RKO (cell line): ENCODE results near the gene VAT1L.

Experiments used
- DNase-seq: peaks from one replicate; pipeline ENCODE4 v3.0.0-alpha.2; 2016; ENCODE audit warnings: low spot score

Gene VAT1L

DNA sequence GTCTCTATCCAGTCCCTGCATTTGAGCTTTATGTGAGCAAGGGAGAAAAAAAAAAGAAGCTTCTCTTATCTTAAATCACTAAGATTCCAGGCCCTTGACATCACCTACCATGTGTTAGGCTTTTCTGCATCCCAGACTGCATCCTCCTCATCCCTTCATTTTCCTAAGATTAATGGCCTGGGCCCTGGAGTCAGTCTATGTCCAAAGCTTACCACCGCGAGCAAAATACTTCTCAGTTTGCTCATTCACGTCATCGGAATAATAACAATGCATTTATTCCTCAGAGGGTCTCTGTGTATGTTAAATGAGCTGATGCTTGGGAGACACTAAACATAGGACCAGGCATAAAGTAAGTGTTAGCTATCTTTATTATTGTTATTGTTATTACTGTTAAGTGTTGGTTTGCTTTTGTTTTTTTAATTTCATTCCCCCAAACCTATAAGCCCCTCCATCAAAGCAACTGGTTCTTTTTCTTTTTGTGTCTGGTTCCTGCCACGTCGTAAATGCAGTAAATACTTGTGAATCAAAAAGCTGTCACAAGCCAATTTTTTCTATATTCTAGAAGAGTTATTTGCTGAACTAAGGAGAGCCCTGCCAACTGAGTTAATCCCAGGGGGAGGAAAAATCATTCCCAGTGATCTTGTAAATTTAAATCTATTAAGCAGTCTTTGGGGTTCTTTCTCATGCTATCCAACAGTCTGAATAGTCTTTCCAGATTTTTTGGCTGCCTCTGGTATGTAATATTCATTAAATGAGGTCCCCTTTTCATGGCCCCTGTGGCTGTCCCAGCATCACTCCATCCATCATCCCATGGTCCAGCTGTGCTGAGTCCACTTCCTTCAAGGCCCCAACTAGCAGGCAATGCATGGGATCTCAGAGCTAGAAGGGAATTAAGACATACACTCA is 46.5 kb downstream of the VAT1L start:
- no peak for DNase-seq

DNA sequence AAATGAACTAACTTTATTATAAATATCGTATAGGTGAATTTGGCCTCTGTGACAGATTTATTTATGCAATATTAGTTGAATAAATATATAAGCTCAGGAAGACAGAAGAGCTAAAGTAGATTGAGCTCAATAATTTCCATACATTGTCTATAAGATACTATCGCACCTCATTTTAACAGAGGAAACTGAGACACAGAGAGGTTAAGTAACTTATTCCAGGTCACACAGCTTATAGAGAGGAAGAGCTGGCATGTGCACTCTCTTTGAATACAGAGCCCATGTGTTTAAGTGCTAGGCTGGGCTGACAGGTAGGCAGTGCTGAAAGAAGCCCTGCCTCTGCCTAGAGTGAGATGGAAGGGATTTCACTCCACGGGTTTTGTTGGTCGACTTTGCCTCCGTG is 48.4 kb downstream of the VAT1L start:
- no peak for DNase-seq

DNA sequence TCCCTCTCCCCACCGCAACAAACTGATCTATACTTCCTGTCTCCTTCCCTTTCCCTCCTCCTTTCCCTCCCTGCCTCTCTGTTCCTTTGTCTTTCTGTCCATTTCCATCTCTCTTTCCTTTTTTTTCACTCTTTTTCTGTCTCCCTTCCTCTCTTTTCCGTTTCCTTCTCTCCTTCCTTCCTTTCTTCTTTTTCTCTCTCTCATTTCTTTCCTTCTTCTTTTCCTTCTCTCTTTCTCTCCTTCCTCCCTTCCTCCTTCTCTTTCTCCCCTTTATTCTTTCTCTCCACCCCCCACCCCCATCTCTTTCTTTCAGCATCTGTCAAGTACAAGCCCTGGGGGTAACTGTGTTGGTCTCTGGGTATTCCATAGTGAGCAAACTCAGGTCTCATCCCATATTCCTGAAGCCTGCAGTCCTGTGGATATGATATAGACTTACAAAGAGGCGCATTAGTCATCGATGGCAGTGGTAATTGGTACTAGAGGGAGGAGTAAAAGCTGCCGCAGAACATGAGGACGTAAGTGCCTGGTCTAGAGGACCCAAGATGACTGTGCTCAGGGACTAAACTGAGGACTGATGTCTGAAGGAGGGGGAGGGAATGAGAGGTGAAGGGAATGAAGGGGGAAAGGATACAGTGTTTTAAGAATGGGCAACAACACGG is 50.4 kb downstream of the VAT1L start:
- DNase-seq, result no peak

DNA sequence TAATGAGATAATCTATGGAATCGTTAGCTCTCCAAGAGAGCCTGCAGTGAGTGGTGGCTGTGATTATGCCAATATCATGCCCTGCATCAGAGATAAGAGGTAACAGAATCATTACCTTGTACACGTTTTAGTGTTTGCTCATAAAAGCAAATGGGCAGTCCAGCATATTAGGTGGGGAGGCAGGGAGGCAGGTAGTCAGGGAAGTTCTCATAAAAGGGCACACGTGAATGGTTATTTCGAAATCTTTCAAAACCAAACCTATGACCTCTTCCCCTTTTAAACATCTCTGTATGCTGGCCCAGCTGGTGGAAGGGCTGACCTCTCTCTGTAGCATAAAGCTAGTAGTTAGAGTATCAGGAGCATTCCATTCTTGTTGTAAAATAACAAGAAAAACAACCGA is 51.7 kb downstream of the VAT1L start:
- DNase-seq, result no peak

DNA sequence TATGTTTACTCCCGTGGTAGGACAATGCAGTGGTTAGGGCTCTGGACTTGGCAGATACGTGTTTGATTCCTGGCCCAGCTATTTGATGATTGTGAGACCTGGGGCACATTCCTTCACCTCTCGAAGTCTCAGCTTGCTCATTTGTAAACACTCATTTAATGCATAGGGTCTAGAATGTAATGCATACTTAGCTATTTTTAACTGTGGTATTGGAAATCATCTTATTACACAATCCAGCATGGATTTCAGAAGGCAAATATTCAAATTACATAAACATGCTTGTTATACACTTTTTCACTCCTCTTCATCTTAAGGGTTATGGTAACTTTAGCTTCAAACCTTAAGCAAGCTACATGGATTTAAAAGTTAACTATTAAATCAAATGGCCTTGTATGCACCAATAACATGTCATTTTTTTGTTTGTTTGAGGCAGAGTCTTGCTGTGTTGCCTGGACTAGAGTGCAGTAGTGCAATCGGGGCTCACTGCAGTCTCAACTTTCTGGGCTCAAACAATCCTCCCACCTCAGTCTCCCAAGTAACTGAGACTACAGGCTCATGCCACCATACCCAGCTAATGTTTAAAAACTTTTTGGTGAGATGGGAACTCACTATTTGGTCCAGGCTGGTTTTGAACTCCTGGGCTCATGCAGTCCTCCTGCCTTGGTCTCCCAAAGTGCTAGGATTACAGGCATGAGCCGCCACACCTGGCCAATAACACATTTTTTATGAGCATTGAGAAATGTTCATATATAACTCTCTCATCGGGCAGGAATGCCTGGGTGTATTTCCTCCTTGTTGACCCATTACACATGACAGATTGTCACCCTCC is 52.5 kb downstream of the VAT1L start:
- no peak for DNase-seq

DNA sequence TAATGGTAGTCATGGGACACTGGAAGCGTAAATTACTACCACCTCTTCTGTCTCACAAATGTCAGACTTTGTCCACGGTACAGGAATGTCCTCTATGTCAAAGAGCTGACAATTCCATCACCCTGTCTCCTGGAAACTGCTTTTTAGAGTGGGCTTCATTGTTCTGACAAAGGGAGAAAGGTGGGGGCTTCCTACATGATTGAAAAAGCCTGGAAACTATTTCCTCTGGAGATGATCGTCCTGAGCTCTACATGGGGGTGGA is 53.1 kb downstream of the VAT1L start:
- no peak for DNase-seq

DNA sequence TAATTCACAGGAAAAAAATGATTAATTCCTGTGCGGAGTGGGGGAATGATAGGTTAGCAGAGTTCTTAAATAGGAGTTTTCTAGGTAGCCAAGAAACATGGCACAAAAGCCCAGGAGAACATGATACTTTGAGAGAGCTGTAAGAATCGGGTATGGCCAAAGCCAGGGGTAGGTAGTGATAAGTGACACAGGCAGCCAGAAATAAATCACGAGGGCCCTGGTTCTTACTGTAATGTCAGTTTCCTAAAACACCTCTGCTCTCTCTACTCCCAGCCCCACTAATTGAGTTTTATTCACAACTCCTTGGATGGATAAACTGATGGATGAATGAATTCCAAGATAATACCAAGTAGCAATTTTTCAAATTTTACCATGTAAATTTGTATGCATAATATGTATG is 54.1 kb downstream of the VAT1L start:
- no peak for DNase-seq

DNA sequence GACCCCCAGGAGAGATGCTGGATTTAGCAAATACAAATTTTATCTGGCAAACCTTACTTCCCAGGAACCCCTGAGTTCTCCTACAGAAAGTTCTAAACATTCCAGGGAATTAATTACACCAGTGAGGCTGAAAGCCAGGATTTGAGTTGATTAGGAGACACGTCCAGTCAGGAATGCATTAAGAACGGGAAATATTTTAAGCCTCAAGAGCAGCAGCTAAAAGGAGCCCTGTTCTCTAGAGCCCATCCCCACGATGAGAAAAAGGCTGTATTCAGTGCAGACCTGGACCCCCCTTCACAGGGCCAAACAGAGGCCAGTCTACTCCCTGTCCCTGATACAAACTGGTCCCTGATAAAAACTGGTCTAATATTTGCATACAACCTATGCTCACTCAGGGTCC is 55.0 kb downstream of the VAT1L start:
- DNase-seq, result no peak

DNA sequence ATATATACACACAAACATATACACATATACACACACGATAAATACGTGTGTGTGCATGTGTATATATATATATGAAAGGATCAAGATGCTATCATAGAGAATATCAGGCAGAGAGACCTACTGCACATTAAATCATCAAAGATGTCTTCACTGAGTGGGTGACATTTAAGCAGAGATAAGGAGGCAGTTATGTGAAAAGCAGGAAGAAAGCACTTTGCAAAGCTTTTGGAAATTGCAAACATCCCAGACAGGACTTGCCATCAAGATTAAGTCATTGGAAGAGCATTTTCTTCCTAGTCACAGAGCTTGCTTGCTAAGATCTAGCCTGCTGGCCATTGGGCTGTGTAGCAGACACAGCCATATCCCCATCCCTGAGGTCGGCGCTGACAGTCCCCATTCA is 56.4 kb downstream of the VAT1L start:
- DNase-seq, result no peak

DNA sequence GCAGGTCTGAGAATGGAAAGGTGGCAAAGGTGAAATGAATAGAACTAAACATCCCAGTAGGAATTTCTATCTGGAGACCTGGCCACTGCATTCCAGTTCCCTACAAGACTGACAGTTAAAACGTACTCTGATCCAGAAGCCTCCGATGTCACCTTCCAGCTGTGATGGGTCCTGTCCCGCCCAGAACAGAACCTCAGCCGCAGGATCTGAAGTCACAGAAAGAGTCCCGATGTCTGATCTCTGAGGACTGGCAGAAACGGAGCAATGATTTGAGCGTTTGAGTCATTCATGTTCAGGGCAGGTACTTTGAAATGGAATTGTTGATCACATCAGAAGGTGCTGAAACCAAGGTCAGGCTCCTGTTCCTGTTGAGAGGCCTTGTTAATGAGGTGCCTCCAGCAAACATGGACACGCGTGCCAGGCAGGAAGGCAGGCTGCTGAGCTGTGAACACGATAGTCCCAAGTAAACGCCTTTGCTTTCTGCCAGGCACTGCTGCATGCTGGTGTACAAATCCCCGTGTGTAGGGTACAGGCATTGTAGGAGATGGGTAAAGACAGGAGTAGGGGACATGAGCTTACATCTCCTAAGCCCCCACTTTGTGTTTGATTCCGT is 61.4 kb downstream of the VAT1L start:
- DNase-seq, result no peak

DNA sequence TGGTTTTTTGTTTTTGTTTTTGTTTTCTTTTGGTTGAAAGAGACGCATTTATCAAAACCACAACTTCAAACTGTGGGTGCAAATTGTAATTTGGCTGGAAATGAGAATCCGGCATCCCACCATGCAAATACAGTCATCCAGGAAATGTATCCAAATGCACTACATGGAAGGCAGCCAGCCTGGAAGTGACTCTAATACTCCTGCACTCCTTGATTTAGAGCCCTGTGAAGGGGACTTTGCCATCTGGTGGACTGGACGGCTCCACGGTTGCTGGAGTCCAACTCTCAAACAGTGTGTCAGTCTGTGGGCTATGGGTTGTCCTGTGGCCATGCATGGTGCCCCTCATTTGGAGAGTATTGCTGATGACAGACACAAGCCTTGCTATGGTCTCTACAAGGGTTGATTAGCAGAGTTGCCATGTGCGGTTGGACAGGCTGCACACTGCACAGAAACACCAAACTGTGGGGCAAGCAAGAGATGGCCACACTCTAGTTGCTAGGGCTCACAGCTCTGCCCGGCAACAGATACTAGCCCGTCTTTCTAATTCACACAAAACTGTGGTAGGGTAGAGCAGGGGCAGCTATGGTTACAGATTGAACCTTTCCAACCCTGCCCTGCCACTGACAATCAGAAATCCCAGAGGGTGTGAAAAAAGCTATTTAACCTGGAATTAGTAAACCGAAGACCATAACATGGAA is 62.4 kb downstream of the VAT1L start:
- DNase-seq, result no peak

DNA sequence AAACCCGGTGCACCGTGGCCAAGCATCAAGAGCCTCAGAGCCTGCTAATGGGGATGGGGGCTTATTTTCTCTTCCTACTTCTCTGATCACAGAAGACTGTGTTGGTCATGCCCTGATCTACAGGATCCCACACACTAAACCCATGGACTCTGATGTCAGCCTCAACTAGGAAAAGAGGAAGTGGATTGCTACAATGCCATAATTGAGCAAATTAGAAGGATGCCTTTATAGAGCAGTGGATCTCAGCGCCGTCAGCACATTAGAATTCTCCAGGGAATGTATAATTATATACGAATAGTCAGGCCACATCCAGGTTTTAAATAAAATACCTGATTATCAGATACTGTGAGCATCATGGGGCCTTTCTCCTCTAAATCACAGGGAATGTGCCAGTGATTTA is 64.8 kb downstream of the VAT1L start:
- no peak for DNase-seq

DNA sequence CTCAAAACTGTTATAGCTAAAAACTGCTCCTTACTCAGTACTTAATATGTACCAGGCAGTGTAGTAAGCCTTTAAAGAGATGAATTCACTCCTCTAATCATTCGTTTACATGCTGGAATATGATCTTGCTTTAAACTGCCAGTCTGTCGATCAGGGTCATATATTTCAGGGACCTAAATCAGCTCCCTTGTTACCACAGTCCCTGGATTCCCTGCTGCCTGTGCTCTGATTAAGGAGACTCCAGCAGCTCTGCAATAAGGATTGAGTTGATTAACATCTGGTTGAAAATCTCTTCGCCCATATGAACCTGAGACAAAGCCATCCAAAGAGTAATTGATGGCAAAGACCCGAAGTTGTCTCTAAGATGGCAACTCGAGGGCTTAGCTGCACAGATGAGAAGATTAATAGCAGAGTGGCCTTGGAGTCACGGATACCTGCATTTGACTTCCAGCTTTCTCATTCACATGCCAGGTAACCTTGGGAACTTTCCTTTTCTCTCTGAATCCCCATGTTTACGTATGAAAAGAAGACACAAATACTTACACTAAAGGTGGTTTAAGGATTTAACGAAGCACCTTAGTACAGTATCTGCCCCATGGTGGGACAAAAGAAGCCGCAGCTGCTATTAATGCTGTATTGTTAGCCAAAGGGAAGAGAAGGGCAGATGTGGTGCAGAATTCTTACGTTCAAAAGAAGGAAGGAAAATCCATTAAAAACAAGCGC is 68.2 kb downstream of the VAT1L start:
- no peak for DNase-seq

DNA sequence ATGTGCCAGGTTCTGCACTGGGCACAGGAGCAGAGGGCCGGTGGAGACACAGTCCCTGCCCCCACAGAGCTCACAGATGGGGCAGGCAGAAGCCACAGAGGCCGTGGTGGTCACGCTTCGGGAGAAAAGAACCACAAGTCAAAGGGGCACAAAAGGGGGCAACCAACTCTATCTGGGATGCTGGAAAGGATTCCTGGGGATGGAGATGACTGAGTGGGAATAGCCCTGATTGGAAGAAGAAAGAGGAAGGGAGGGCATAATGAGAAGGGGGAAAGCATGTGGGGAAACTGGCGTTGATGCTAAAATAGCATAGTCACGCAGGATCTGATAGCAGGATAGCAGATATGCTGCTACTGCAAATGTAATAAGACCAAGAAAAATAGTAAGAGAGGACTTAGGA is 69.7 kb downstream of the VAT1L start:
- no peak for DNase-seq

DNA sequence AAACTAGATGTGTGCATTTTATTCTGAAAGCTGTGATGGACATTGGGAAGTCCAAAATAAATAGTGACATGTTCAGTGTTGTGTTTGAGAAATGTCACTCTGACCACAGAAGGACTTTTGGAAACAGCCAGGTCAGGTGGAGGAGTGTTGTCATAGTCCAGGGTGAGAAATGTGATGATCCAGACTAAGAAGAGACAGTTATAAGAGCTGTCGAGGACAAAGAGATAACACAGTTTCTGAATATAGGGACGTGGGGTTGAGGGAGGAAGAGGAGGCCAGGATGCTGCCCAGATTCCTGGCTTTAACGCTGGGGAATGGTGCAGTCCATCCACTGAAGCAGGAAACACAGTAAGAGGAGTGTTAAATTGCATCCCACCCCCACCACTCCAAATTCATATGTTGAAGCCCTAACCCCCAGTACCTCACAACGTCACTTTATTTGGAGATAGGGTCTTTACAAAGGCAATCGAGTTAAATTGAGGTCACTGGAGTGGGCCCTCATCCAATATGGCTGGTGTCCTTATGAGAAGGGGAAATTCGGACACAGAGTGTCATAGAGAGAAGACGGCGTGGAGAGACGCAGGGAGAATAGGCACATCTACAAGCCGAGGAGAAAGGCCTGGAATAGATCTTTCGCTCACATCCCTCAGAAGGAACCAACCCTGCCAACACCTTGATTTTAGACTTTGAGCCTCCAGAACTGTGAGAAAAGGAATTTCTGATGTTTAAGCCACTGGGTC is 71.3 kb downstream of the VAT1L start:
- no peak for DNase-seq

DNA sequence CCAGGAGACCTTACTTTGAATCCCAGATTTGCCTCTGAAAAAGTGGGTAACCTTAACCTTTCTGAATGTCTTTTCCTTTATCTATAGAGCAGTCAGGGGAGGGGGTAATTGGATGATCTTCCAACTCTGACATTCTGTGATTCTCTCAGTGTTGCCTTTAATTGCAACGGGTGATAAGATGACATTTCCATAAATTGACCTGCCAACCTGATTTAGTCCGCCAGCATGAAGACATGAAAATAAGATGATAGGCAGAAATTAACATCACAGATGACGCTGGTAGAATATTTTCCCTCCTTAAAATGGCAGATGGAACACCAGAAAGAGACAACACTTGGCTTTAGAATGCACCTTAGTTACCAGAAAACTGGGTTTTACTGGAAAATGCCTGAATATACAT is 72.6 kb downstream of the VAT1L start:
- no peak for DNase-seq

DNA sequence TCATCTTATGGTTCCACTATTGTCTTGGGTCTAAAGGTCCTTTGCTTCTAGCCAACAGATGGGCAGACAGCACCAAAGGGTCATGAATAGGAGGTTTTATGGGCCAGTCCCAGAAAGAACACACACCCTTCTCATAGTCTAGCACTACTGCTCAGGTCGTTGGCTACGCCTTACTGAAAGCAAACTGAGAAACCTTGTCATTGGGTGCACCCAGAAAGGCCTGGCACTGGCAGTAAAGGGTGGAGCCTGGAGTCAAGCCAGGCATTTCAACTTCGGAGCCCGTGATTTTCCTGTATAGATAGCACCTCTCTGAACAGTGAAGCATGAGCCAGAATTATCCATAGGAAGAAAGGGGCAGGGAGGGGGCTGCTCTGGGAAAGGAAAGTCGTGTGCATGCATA is 74.9 kb downstream of the VAT1L start:
- no peak for DNase-seq

DNA sequence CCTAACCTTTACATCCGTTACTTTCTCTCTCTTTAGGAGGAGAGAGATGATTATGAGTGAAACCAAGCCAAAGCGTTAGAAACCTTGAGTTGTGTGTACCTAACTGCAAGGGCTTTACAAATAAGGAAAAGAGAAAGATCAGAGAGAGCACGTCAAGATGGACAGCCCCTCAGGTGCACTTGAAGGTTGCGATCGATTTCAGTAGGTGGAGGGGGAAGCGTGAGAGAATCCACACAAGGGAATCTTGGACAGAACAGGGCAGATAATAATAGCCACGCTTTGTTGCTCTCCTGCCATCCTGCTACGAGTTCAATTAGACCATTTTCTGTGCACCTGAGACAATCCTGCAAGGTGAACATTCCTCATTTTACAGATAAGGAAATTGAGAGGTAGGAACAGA is 78.4 kb downstream of the VAT1L start:
- DNase-seq, result no peak

DNA sequence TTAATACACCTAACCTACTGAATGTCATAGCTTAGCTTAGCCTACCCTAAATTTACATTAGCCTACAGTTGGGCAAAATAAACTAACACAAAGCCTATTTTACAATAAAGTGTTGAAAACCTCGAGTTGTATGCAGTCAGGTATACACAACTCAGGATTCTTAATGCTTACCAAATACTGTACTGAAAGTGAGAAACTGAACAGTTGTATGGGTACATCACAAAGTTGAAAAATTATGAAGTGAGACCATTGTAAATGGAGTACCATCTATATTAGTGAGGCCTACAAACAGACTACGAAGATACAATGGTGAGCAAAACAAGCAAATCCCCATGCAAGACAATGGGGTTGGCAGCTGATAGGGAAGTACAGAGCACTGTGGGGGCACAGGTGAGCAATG is 79.7 kb downstream of the VAT1L start:
- DNase-seq, result no peak

DNA sequence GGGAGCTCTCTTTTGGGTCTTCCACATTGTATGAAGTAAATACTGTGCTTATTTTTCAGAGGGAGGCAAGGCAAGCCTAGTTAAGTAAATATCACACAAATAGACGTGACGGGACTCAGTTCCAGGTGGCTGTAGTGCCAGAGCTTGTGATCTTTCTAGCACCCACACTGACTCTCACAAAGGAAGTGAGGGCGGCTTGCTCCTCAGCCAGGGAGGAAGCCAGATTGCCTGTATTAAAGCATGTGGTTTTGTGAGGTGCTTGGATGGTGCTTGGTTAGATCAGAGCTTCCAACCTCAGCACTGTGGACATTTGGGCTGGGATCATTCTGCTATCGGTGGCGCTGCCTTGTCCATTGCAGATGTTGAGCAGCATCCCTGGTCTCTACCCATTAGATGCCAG is 80.1 kb downstream of the VAT1L start:
- DNase-seq, result no peak
